Neural cell (in vitro differentiated cells): ENCODE measurements around the gene CWC25.

Experiments used
- CTCF ChIP-seq: fragments of 450-650 bp; IDR thresholded peaks from 2 replicates; pipeline ENCODE4 v1.5.1; 2014; ENCODE audit warnings: antibody characterized with exemption, mild to moderate bottlenecking, moderate library complexity; ENCODE audit not compliant: poor library complexity, severe bottlenecking
- EP300 ChIP-seq: fragments of 450-650 bp; conservative IDR thresholded peaks from 2 replicates; pipeline ENCODE4 v1.6.1; 2014; ENCODE audit warnings: antibody characterized with exemption, mild to moderate bottlenecking, moderate library complexity; ENCODE audit not compliant: poor library complexity, severe bottlenecking
- EZH2 ChIP-seq: fragments of 200-600, 300-800 bp; shearing (Covaris generic), sonication (generic); IDR thresholded peaks from 2 replicates; pipeline ENCODE4 v1.6.1; 2014; ENCODE audit warnings: antibody characterized with exemption, low read length, borderline replicate concordance, mild to moderate bottlenecking; ENCODE audit not compliant: insufficient read depth, poor library complexity, severe bottlenecking
- REST ChIP-seq: IDR thresholded peaks from 2 replicates; pipeline ENCODE4 v1.6.1; 2012; ENCODE audit warnings: borderline replicate concordance
- SMC3 ChIP-seq: fragments of 450-650 bp; conservative IDR thresholded peaks from 2 replicates; pipeline ENCODE4 v1.6.1; 2014; ENCODE audit warnings: antibody characterized with exemption, mild to moderate bottlenecking, moderate library complexity; ENCODE audit not compliant: poor library complexity

- no peak for TF ChIP-seq CTCF
- TF ChIP-seq EP300: no peak
- no peak for TF ChIP-seq SMC3
- TF ChIP-seq REST: no peak
- no peak for TF ChIP-seq EZH2
Observed at GRCh38 chr17:38777641-38778250, 47.4 kb downstream of the CWC25 start.
